22Rv1 (cell line): ENCODE measurements around the gene IGFBP5.

Experiments used
- ZFX ChIP-seq: fragments of 450-650 bp; IDR thresholded peaks from 2 replicates; pipeline ENCODE4 v1.6.1; 2017; ENCODE audit warnings: antibody characterized with exemption, borderline replicate concordance
- TF ChIP-seq, protein P1 (sequence below): fragments of 450-650 bp; IDR thresholded peaks from 2 replicates; pipeline ENCODE4 v1.5.1; 2017; ENCODE audit warnings: mild to moderate bottlenecking

GRCh38 chr2:216671081-216671411, 24.3 kb downstream of the IGFBP5 start:
- TF ChIP-seq, protein P1, sequence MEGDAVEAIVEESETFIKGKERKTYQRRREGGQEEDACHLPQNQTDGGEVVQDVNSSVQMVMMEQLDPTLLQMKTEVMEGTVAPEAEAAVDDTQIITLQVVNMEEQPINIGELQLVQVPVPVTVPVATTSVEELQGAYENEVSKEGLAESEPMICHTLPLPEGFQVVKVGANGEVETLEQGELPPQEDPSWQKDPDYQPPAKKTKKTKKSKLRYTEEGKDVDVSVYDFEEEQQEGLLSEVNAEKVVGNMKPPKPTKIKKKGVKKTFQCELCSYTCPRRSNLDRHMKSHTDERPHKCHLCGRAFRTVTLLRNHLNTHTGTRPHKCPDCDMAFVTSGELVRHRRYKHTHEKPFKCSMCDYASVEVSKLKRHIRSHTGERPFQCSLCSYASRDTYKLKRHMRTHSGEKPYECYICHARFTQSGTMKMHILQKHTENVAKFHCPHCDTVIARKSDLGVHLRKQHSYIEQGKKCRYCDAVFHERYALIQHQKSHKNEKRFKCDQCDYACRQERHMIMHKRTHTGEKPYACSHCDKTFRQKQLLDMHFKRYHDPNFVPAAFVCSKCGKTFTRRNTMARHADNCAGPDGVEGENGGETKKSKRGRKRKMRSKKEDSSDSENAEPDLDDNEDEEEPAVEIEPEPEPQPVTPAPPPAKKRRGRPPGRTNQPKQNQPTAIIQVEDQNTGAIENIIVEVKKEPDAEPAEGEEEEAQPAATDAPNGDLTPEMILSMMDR: no peak
- no peak for TF ChIP-seq ZFX
